Thyroid gland (tissue), 4 donors: ENCODE measurements around the gene GMFB.

Experiments
- CTCF ChIP-seq, 6 experiments: fragments of 200-600 bp in 3 of 6; fragments of 450-650 bp in 3 of 6; sonication (generic) in 3 of 6; IDR thresholded peaks; one replicate each; pipeline ENCODE4 v1.5.1; 2016 to 2019; ENCODE audit warnings: antibody characterized with exemption in 6 of 6, mild to moderate bottlenecking in 2 of 6, inconsistent platforms in 1 of 6, moderate library complexity in 1 of 6
- POLR2A ChIP-seq, 2 donors: fragments of 450-650 bp; IDR thresholded peaks; one replicate each; pipeline ENCODE4 v1.6.1; 2017; ENCODE audit warnings: antibody characterized with exemption in 2 of 2, mild to moderate bottlenecking in 2 of 2, moderate library complexity in 1 of 2

DNA sequence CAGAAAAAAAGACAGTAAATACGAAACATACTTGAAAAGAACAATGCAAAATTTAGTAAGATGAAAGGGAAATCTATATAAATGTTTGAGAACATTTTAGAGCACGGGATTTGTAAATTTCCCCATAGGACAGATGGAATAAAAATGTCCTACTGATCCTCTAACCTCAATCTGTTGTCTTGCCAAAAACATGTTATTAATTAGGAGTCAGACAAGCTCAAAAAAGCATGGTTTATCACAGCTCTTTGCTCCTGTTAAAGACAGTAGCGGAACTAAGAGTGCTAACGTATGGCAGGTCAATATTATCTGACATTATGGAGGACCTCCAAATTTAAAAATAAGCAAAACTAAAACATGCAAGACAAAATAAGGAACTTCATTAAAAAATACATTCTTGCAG is 12.9 kb downstream of the GMFB start:
- TF ChIP-seq CTCF (IDR thresholded peaks at IDR 0.05) (no peak), POLR2A (IDR thresholded peaks at IDR 0.05) (no peak)
